GM19351 (cell line): ENCODE measurements around the gene SYT1.
"Not testable (repeated sequence)": the region's sequence is repeated elsewhere in the genome, so short reads cannot be mapped to it uniquely, and the experiment has no call there.

Experiments
- ATAC-seq: cut with Tn5 transposase; IDR thresholded peaks from one replicate; pipeline ENCODE4 v1.9.1; 2021; ENCODE audit warnings: mild to moderate bottlenecking, moderate library complexity; ENCODE audit not compliant: unreplicated experiment

Gene SYT1

GRCh38 chr12:78966926-78967325 lies 102.4 kb downstream of the SYT1 start:
- ATAC-seq = no peak

DNA sequence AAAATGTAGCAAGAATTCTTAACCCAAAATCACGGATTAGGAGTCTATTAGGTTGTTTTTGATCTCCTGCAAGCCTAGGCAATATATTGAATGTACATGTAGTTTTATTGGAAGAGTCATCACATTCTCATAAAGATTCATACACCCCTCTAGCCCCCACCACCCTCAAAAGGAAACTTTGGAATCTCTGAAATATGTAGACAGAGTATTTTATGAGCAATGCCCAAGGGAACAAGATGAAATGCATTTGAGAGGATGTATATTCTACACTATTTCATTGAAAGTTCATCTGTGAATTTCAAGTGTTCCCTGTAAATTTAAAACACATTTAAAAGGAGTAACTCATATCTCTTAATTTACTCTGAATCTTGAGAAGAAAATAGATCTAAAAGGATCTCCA lies 103.7 kb downstream of the SYT1 start:
- no peak for ATAC-seq

DNA sequence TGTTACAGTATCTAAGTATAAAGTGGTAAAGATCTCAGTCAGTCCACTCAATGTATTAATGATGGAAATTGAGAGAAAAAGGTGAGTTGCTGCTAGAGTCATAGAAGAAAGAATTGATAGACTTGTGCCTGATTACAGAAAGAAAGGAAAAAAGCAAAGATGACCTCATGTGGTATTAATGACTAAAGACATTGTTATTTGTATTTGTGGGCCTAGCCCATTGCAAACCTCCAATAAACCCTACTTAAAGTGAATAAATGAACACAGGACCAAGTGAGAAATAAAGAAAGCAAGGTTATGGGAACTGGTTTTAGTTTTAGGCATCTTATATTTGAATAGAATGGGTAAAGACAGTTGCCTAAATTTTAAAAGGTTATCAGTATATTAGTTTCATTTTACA lies 105.5 kb downstream of the SYT1 start:
- no peak for ATAC-seq

- ATAC-seq = no peak
Measured at GRCh38 chr12:78977304-78977867, 112.8 kb downstream of the SYT1 start.

GRCh38 chr12:78994168-78994791 lies 129.7 kb downstream of the SYT1 start:
- no peak for ATAC-seq

DNA sequence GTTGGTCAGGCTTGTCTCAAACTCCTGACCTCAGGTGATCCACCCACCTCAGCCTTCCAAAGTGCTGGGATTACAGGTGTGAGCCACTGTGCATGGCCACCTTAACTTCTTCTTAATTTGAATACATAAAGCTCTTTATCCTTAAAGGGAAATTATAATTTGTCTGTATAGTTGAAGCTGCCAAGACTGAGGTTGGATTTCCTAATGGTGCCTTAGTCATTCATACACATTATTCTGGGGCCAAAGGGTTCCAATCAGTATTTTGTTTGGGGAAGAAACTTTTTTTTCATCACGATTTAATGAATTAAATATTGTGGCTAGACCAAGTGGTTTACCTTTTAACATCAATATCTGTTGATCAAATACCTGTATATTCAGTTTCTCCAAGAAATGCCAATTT lies 135.9 kb downstream of the SYT1 start:
- no peak for ATAC-seq

GRCh38 chr12:79001404-79001803 lies 136.8 kb downstream of the SYT1 start:
- no peak for ATAC-seq

DNA sequence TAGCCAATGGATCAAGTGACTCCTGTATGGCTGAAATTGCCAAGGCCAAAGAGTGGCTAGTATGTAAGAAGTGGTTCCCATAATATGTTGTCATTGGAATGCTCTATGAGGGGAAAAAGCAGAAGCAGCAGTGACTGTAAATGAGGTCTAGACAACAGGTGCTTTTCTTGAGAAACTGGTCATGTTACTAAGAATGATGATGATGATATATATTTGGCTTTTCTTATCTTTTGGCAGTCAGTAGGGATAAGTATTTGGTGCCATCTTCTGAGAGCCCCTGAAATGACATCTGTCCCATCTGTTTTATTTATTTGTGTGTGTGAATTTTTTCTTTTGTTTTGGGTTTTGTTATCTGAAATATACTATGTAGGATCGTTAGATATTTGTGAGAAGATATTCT lies 141.7 kb downstream of the SYT1 start:
- ATAC-seq = no peak

DNA sequence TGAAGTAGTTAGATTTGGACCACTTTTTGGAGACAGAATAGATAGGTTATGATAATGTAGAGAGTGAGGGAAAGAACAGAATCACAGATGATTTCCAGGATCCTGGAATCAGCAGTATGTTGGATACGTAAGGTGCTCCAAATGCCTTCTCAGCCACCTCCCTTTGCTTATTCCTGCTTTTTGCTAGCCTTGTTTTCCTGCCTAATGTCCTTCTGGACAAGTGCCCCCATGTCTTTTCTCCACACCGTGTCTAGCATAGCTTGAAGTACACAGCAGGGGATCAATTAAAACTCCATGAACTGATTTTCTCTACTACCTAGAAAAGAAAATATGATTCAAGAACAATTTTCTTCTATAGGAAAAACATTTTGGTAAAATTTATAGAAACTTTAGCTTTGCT lies 144.0 kb downstream of the SYT1 start:
- ATAC-seq = no peak

- ATAC-seq = no peak
Measured at GRCh38 chr12:79012636-79013035, 148.1 kb downstream of the SYT1 start.

DNA sequence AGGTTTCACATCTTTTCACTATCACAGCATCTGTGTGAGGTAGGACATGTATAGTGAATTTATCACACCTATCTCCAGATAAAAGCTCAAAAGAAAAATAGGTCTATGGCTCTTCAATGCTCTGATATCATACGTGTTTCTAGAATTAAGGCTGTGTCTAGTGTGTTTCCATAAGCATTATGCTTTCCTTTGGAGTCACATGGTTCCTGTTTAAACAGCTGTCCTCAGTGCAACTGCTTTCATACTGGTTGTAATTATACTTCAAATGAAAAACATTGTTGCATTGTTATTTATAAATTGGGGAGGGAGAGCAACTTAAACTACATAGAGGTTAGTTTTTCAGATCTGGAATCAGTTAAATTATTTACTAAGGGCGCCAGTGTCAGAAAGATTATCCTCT lies 151.6 kb downstream of the SYT1 start:
- no peak for ATAC-seq

DNA sequence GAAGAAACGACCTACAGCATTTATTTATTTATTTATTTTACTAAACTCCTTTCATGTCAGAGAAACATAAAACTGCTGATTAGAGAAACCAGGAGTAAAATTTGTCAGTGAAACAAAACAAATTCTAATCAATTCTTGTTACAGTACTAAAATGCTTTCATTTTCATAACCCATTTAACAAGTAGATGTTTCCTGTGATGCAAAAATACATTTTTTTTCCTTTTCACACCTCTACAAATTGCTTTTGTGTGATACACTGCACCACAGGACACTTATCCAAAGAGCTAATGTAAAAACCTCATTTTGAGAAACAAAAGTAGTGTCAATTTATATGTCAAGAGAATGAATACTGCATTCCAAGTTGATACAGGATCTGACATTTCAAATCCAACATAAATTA lies 155.1 kb downstream of the SYT1 start:
- ATAC-seq = peak; percentile 48

DNA sequence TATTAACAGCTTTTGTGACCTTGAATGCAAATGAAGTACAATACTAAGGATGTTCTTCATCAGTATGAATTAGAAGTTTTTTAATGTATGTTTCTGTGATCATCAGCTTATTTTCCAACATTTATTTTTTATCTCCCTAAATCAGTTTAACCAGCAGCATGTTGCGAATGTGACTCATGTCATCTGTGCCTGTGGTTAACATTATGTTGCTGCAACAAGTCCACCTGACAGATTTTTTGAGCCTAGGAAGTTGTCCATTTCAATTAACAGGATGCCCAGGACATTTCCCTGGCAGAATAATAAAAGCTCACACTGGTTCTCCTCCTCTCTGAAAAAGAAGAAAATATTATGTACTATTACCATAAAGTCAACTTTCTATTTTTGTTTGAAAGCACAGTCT lies 155.5 kb downstream of the SYT1 start:
- no peak for ATAC-seq

DNA sequence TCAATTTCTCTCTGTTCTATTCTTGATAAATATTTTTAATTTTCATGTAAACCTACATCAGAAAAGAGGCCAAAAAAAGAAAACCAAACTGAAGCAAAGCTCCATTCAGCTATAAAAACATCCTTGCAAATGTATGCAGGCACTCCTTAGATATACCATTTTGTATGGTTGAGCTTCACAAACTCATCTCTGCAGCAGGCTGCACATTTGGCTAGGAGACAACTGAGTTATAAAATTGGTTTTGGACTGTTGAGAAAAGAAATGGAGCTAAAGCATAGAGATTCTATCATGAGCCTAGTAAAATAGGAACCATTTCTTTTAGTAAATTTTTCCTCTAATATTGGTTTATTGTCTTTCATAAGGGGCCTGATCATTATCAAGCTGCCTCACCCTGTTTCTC lies 156.4 kb downstream of the SYT1 start:
- ATAC-seq = no peak

DNA sequence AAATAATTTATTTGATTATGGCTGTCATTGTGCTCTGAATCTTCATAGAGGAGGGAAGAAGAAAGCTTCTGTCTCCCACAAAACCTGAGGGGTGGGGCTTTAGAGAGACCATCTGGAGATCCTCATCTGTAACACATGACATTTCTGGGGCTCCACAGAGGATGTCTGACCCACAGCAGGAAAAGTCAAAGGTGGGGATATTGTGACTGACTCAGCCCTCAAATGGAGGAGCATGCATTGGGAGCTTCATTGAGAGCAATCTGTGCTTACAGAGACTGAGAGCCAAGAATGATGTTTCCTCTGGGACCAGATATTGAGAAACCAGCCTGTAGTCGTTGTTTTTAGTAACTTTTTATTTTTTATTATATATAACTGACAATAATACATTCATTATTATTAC lies 158.7 kb downstream of the SYT1 start:
- ATAC-seq = no peak

GRCh38 chr12:79023784-79024183 lies 159.2 kb downstream of the SYT1 start:
- no peak for ATAC-seq

DNA sequence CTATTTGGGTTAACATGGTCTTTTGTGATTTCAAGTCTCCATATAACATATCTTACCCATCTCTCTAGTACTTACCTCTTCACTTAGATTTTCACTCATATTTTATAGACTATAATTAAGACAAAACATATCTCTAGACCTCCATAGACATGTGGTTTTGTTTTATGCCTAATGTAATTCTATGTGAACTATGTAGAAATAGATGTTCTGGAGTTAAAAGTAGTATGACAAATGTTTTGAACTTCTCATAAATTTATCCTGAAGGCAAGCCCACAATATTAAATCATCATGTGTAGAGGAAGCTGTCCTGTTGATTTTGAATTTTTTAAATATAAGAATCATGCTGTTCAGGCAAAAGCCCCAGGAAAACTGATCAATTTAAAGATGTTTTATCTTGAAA lies 169.2 kb downstream of the SYT1 start:
- no peak for ATAC-seq

- not testable (repeated sequence) for ATAC-seq
Measured at GRCh38 chr12:79044748-79045147, 180.2 kb downstream of the SYT1 start.

DNA sequence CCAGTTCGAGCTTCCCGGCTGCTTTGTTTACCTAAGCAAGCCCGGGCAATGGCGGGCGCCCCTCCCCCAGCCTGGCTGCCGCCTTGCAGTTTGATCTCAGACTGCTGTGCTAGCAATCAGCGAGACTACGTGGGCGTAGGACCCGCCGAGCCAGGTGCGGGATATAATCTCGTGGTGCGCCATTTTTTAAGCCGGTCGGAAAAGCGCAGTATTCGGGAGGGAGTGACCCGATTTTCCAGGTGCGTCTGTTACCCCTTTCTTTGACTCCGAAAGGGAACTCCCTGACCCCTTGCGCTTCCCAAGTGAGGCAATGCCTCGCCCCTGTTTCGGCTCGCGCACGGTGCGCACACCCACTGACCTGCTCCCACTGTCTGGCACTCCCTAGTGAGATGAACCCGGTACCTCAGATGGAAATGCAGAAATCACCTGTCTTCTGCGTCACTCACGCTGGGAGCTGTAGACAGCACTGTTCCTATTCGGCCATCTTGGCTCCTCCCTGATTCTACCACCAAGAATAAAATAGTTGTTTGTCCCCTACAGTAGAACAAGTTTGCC lies 180.7 kb downstream of the SYT1 start:
- ATAC-seq = not testable (repeated sequence)

DNA sequence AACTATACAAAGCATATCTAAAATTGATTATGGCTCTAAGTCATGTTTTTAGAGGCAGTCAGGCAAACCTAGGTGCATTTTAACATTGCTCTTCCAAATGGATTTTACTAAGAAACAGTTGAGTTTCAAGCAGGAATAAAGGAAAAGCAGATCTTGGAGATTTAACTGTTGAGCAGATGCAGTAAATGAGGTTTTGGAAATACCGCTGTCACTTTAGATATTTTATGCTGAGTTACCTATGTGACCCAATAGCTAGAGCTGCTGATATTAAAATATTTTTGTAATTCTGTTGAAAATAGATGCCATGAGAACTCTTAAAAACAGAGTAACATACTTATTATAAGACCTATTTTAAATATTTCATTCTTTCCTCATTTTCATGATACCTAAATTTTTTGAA lies 181.4 kb downstream of the SYT1 start:
- no peak for ATAC-seq

- ATAC-seq = no peak
Measured at GRCh38 chr12:79048962-79049361, 184.4 kb downstream of the SYT1 start.

- ATAC-seq = no peak
Measured at GRCh38 chr12:79053394-79053793, 188.8 kb downstream of the SYT1 start.
